Endothelial cell of umbilical vein (primary cell): ENCODE data around the gene SAP130. TPM values are rescaled to one million over a fixed set of nuclear protein-coding genes. Genes with fewer than 3 reads are reported as not detected.

Experiments
- BruUV-seq: library from RNA; stranded (reverse); fragments of 400-500 nt; replicated peaks from 2 replicates; lab custom pipeline; 2021; lab: Mats Ljungman, UMichigan
- CTCF ChIA-PET: fragments of 300-600, 350-600 bp; sonication (Branson Sonifier 250); formaldehyde crosslinking; loops from one replicate; lab custom pipeline; 2021; ENCODE audit warnings: antibody characterized with exemption, inconsistent platforms; lab: Charles Lee
- POLR2A ChIA-PET: fragments of 300-600, 350-600 bp; sonication (Branson Sonifier 250); formaldehyde crosslinking; loops from one replicate; lab custom pipeline; 2021; ENCODE audit warnings: antibody characterized with exemption, inconsistent platforms; lab: Charles Lee
- DNase-seq: peaks from one replicate; pipeline ENCODE4 v3.0.0-alpha.2; 2011; ENCODE audit warnings: low read depth, low spot score
- FAIRE-seq: peaks from 2 replicates; lab custom pipeline; 2011; peaks lifted over from hg19 to GRCh38; lab: Jason Lieb, UNC
- H2AFZ ChIP-seq: 2 replicates; pipeline ENCODE4 v1.6.0; 2012; ENCODE audit warnings: low read depth, low read length, control low read depth, inconsistent platforms
- H3K27ac ChIP-seq: 2 replicates; pipeline ENCODE4 v1.5.1; 2011; ENCODE audit warnings: low read depth, mild to moderate bottlenecking, control low read depth, low read length, moderate library complexity; ENCODE audit not compliant: insufficient read depth
- H3K27me3 ChIP-seq, 2 experiments: 2 replicates each; pipeline versions ENCODE4 v1.6.0 to v1.6.1; 2011; ENCODE audit warnings: low read length in 2 of 2, mixed read lengths in 1 of 2; ENCODE audit not compliant: control insufficient read depth in 2 of 2, insufficient read depth in 2 of 2
- H3K36me3 ChIP-seq, 2 experiments: 2 replicates in 1 of 2; 3 replicates in 1 of 2; pipeline ENCODE4 v1.5.1; 2011; ENCODE audit warnings: low read length in 2 of 2, mild to moderate bottlenecking in 1 of 2, moderate library complexity in 1 of 2; ENCODE audit not compliant: control insufficient read depth in 2 of 2, insufficient read depth in 2 of 2; ENCODE audit errors: extremely low read depth in 1 of 2
- H3K4me1 ChIP-seq: 3 replicates; pipeline ENCODE4 v1.5.1; 2011; ENCODE audit warnings: mild to moderate bottlenecking, low read length; ENCODE audit not compliant: control insufficient read depth, insufficient read depth; ENCODE audit errors: extremely low read depth
- H3K4me2 ChIP-seq: 2 replicates; pipeline ENCODE4 v1.6.1; 2011; ENCODE audit warnings: low read length, control low read depth, mixed read lengths; ENCODE audit not compliant: insufficient read depth
- H3K4me3 ChIP-seq, 3 experiments: fragments of 200-600 bp in 1 of 3; sonication (generic), shearing (Covaris generic) in 1 of 3; replicated peaks in 1 of 3; 2 replicates each; pipeline ENCODE4 v1.5.1; 2011 to 2016; ENCODE audit warnings: control low read depth in 3 of 3, low read length in 3 of 3, mild to moderate bottlenecking in 2 of 3, inconsistent platforms in 1 of 3, low read depth in 1 of 3, moderate library complexity in 1 of 3; ENCODE audit not compliant: insufficient read depth in 1 of 3
- H3K79me2 ChIP-seq: 2 replicates; pipeline ENCODE4 v1.6.0; 2012; ENCODE audit warnings: low read length, inconsistent platforms; ENCODE audit not compliant: control insufficient read depth, insufficient read depth
- H3K9ac ChIP-seq: replicated peaks from 2 replicates; pipeline ENCODE3; 2011; ENCODE audit warnings: low read length, control low read depth; ENCODE audit not compliant: insufficient read depth; ENCODE audit errors: extremely low read depth
- H3K9me1 ChIP-seq: replicated peaks from 3 replicates; pipeline ENCODE4 v1.6.0; 2011; ENCODE audit warnings: mild to moderate bottlenecking, low read length; ENCODE audit not compliant: control insufficient read depth, insufficient read depth; ENCODE audit errors: extremely low read depth
- H3K9me3 ChIP-seq: replicated peaks from 2 replicates; pipeline ENCODE4 v1.5.1; 2012; ENCODE audit warnings: low read length, inconsistent platforms; ENCODE audit not compliant: control insufficient read depth, insufficient read depth
- H4K20me1 ChIP-seq: replicated peaks from 2 replicates; pipeline ENCODE3; 2011; ENCODE audit warnings: mild to moderate bottlenecking, low read length; ENCODE audit not compliant: control insufficient read depth, insufficient read depth; ENCODE audit errors: extremely low read depth
- CTCF ChIP-seq, 2 donors: IDR thresholded peaks; 1 replicate in 1 of 2; 2 replicates in 1 of 2; pipeline ENCODE4 v1.5.1; 2011; ENCODE audit warnings: low read length in 2 of 2, mild to moderate bottlenecking in 2 of 2, moderate library complexity in 2 of 2, control low read depth in 1 of 2, inconsistent platforms in 1 of 2, low read depth in 1 of 2; ENCODE audit not compliant: insufficient read depth in 1 of 2; ENCODE audit errors: extremely low read depth in 1 of 2
- EZH2 ChIP-seq: IDR thresholded peaks from 2 replicates; pipeline ENCODE4 v1.6.1; 2012; ENCODE audit warnings: borderline replicate concordance, low read depth, mild to moderate bottlenecking, moderate library complexity, low read length, inconsistent platforms; ENCODE audit not compliant: severe bottlenecking
- FOS ChIP-seq: IDR thresholded peaks from 2 replicates; pipeline ENCODE4 v1.6.1; 2011; ENCODE audit warnings: mild to moderate bottlenecking, low read length, moderate library complexity, borderline replicate concordance; ENCODE audit not compliant: insufficient read depth
- GATA2 ChIP-seq: IDR thresholded peaks from 2 replicates; pipeline ENCODE4 v1.7.0; 2011; ENCODE audit warnings: low read depth, mild to moderate bottlenecking, moderate library complexity, mixed read lengths, low read length; ENCODE audit not compliant: insufficient read length, insufficient read depth
- JUN ChIP-seq: IDR thresholded peaks from 2 replicates; pipeline ENCODE4 v1.6.1; 2011; ENCODE audit warnings: borderline replicate concordance, low read depth; ENCODE audit not compliant: insufficient read length, insufficient read depth
- MYC ChIP-seq: IDR thresholded peaks from one replicate; pipeline ENCODE4 v1.6.1; 2011; ENCODE audit warnings: mild to moderate bottlenecking, low read depth, low read length
- POLR2A ChIP-seq: IDR thresholded peaks from 2 replicates; pipeline ENCODE4 v1.6.1; 2012; ENCODE audit warnings: low read depth, mild to moderate bottlenecking, control low read depth, low read length
- POLR2AphosphoS5 ChIP-seq: IDR thresholded peaks from 2 replicates; pipeline ENCODE4 v1.6.1; 2012; ENCODE audit warnings: low read depth, mild to moderate bottlenecking, control low read depth, low read length, moderate library complexity; ENCODE audit not compliant: insufficient read depth
- dilution Hi-C: fragments of 300-500 bp; cut with MboI; formaldehyde crosslinking; loops from one replicate; pipeline ENCODE4 v1.15.0; 2019; ENCODE audit warnings: low sequenced_read_pairs; ENCODE audit not compliant: extremely low pct_ligation_motif_present
- intact Hi-C: fragments of 100-400 bp; cut with micrococcal nuclease; formaldehyde crosslinking; loops from one replicate; pipeline ENCODE4 v1.10.0; 2022
- polyA plus RNA-seq, 4 experiments: library from polyadenylated mRNA; depleted of rRNA in 3 of 4; stranded (reverse) in 3 of 4; unstranded in 1 of 4; fragments of >200 nt; gene quantifications; 2 replicates each; pipeline versions ENCODE4 v1.2.1 to v1.2.3, GENCODE V29; 2011 to 2012; ENCODE audit warnings: missing spikeins in 1 of 4
- total RNA-seq: library from RNA; stranded (reverse); gene quantifications from 2 replicates; pipeline ENCODE4 v1.2.3, GENCODE V29; 2021
- TF ChIP-seq, protein P1 (sequence below): IDR thresholded peaks from 2 replicates; pipeline ENCODE4 v1.6.1; 2011; ENCODE audit not compliant: insufficient read depth, insufficient read length

SAP130 gene
- total and polyA plus RNA-seq, 2 donors (not counting 3 experiments of a cell fraction or from before 2014, with no cell fraction given) = 26.8 to 34.3 TPM

DNA sequence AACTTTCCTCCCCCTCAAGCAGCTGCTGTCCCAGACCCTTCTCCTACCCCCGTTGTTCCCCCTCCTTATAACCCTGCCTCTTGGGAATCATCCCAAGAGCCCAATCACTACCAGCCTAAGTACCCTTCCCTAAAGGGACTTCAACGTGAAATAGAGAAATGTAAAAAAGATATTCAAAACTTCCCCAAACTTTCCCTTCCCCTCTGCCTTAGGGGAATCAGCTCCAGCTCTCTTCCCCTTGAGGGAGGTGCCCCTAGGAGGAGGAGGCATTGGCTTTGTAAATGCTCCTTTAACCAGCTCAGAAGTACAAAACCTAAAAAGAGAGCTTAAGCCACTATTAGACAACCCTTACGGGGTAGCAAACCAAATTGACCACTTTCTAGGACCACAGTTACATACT lies 10.6 kb upstream of the SAP130 start:
- dilution Hi-C loops = no loop called here

More for the DNA sequence above, 10.6 kb upstream of the SAP130 start:
- Histone ChIP-seq H3K9me3 (no peaks in the 10 kb centered on the region), H3K9ac (no peak overlapping the region), H2AFZ (no peak overlapping the region), H3K27me3 (no peaks in the 10 kb centered on the region), H3K9me1 (no peaks in the 10 kb centered on the region), H3K4me3 (no peak overlapping the region), H3K4me1 (no peaks in the 10 kb centered on the region), H4K20me1 (no peaks in the 10 kb centered on the region), H3K27ac (no peak overlapping the region), H3K4me2 (no peak overlapping the region), H3K36me3 (no peaks in the 10 kb centered on the region), H3K79me2 (no peaks in the 10 kb centered on the region)
- POLR2A ChIA-PET = no interaction called here
- BruUV-seq = no TSS peak
- DNase-seq = no peak
- no peak for TF ChIP-seq POLR2AphosphoS5
- TF ChIP-seq MYC = no peak
- TF ChIP-seq JUN = no peak
- TF ChIP-seq FOS = no peak
- TF ChIP-seq, protein P1, sequence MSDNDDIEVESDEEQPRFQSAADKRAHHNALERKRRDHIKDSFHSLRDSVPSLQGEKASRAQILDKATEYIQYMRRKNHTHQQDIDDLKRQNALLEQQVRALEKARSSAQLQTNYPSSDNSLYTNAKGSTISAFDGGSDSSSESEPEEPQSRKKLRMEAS = no peak
- TF ChIP-seq EZH2 = no peak
- no peak for TF ChIP-seq POLR2A
- no peak for TF ChIP-seq CTCF (IDR thresholded peaks at IDR 0.05; ENCODE audit: extremely low read depth in 1 of 2, insufficient read depth in 1 of 2, low read depth in 1 of 2, low read length in 2 of 2)
- TF ChIP-seq GATA2 = no peak
- intact Hi-C loops = no loop called here
- no peak for FAIRE-seq
- CTCF ChIA-PET = no interaction called here
